G401.6 (cell line): Measurements from ENCODE around the gene KDM4C.

Experiments used
- FAIRE-seq: peaks from 2 replicates; lab custom pipeline; 2012; peaks lifted over from hg19 to GRCh38; lab: Jason Lieb, UNC

The KDM4C gene

DNA sequence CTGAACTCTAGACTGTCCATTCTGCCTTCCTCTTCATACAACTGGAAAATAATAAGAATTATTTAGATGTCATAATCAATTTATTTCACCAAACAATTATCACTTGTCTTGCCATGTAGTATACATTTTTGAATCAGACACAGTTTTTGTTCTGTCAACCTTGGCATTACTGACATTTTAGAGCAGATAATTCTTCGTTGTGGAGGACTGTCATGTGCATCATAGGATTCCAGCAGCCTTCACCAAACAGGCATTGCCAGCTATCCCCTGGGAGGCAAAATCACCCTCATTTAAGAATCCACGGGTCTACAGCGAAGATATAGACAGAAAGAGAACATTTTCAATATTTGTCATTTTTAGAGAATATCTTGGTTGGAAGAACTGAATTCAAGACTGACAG lies 293.9 kb downstream of the KDM4C start:
- no peak for FAIRE-seq

DNA sequence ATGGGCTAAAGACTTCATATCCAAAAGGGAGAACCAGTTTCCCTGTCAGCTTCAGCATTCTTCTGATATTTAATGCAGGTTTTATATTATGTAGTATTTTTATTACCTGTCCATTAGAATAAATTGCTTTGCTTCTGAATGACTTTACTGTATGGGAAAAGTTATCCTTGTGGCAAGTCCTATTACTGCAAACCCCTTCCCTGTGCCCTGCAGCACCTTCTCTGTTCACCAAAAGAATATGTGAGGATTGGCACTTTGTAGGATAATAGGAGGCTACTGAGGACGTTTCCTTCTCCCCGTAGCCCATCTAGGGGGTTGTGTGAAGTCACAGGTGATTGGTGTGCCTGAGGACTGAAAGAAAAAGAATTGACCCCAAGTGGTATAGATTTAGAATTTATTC lies 296.1 kb downstream of the KDM4C start:
- FAIRE-seq = no peak

DNA sequence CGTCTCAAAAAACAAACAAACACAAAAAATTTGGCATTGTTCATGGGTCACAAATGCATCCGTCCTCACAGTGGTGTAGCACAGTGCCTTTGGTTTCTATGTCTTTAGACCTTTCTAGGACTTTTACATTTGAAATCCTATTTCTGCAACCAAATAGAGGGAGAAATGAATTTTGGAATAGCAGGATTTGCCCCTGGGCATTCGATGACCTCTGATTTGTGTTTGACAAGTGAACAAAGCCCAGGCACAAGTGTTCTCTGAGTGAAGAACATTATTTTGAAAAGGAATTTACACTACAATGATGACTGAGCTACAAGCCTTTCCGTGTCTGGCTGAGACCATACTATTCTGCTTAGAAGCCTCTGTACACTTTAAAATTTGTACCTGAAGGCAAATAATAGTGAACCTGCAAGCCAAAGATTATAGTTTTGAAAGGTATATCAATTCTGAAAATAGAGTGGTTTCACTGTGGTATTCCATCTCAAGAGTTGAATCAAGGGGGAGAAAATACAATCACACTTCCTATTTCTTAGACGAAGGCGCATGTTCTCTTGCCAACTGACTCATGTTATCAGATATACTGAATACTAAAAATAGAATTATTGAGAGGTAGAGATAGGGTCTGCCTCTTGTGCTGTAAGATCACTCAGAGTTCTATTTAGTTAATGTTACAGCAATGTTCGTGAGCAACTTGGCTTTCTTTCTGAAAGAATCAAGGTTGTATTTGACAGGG lies 297.6 kb downstream of the KDM4C start:
- no peak for FAIRE-seq

DNA sequence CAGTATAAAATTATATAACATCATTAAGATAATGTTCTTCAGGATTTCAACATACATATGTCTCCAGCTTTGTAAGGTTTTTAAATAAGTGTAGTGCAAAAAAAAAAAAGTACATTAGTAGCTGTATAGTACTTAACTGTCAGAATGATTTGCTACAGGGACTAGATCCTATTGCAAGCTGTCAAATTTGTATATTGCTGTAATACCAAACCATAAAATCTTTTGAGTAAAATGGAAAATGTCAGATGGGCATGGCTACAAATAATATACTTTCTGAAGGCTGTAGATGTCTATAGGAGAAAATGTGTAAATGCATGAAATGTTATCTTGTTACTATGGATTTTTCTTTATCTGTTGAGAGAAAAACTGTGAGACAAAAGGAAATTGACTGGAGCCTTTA lies 298.5 kb downstream of the KDM4C start:
- no peak for FAIRE-seq

DNA sequence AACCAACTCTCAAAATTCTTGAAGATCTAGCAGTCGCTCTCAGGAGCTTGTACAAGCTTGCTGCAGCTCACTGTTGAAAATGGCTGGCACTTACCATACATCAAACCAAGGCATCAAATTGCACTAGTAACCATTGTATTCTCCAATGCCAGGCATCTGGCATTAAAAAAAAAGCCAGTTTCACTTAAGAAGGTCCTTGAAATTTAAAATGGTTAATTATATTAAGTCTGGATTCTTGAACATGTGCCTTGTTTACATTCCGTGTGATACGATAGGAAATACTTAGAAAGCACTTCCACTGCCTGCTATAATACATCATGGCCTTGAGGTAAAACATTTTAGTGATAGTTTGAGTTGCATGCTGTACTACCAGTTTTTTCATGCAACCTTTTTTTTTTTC lies 300.7 kb downstream of the KDM4C start:
- no peak for FAIRE-seq

DNA sequence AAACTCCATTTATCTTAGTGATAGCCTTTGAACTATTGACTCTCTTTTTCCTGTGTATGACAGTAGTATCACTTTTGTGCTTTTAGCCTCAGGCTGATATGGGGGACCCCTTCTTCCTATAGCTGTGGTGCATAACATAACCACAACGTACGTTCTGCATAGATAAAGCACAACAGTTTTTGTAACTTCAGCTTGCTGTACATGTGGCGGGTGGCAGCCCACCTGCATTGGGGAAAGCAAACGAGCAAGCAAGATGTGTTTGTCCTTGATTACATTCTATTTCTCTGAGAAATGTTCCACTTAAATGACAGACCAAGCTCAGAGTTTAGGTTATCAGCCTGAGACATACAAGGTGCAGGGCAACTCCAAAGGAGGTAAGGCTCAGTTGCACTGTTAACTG lies 309.4 kb downstream of the KDM4C start:
- FAIRE-seq = no peak

DNA sequence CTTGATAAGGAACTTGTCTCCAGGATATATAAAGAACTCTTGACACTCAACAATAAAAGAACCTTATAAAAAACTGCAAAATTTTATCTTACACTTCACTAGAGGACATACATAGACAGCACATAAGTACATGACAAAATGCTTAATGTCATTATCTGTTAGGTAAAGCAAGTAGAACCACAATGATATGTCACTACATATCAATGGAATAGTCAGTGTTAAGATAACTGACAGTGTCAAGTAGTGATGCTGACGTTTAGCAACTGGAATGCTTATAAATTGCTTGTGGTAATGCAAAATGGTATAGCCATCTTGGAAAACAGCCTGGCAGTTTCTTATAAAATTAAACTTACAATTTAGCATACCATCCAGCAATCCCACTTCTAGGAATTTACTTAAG lies 314.1 kb downstream of the KDM4C start:
- no peak for FAIRE-seq

DNA sequence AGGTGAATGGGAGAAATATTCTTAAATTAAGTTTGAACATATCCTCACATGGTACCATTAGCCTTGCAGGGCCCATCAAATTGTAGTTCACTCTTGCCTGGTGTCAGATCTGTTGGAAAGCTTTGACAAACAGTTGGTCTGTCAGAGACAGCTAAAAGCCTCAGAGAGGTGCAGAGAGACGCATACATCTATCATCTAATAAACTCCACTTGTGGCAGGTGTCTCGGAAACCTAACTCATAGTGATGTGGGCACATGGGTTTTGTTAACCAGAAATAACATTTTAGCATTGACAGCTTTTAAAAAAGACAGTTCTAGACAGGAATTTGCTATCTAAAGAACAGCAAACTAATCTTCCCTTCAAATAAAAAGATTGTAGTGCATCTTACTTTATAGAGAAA lies 315.9 kb downstream of the KDM4C start:
- no peak for FAIRE-seq

DNA sequence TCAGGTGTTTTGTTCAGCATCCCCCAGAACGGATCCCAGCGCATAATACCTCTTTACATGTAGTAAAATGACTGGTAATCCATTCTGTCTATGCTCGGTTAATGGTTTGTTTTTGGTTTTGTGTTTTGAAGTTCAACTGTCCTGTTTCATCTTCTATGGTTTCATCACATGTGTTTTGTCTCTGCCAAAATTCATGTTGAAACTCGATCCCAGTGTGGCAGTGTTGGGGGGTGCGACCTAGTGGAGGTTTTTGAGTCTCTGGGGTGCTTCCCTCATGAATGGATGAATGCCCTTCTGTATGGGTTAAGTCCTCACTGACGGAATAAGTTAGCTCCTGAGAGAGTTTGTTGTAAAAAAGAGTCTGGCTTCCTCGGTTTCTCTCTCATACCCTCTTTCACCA lies 317.4 kb downstream of the KDM4C start:
- no peak for FAIRE-seq

DNA sequence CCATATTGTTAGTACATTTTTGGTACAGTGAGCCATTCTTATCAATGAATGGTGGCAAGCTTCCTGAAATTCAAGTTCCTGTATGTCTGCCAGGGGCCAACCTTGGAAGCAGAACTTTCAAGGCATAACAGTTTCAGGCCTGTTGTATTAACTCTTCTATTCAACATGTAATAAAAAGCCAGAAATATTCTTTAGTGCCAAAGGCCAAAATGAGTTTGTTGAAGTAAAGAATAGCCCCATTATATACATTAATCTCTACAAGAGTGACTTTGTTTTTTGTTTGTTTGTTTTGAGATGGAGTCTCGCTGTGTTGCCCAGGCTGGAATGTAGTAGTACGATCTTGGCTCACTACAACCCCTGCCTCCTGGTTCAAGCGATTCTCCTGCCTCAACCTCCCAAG lies 321.3 kb downstream of the KDM4C start:
- FAIRE-seq = no peak

DNA sequence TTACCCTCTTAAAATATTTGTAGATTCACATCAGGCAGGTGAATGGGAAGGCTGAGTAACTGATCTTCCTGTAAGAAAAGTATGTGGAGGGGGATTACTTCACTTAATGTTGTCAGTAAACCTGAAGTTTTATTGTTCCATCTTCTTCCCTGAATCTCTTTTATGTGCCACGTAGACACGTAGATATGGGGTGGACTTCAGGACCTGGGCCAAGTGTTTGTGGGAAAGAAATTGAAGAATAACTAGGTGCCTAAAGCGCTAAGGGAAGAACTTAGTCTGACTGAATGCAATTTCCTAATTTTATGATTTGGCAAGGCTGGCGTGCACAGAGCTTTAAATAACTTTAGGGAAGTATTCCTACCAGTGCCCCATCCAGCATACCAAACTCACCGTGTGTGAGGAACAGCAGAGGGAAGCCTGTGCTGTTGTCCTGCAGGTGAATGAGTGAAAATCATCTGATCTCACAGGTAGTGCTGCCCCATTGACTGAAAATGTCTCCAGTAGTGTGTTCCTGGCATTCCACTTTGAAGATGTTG lies 323.4 kb downstream of the KDM4C start:
- FAIRE-seq = no peak

DNA sequence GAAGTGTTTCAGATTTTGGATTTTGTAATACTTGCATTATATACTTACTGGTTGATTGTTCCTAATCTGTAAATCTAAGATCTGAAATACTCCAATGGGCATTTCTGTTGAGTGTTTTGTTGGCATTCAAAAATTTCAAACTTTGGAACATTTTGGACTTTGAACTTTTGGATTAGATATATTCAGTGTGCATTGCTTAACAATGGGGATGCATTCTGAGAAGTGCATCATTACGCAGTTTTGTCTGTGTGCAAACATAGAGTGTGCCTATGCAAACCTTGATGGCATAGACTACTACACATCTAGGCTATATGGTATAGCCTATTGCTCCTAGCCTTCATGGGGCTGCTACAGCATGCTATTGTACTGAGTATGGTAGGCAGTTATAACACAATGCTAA lies 325.4 kb downstream of the KDM4C start:
- FAIRE-seq = no peak

DNA sequence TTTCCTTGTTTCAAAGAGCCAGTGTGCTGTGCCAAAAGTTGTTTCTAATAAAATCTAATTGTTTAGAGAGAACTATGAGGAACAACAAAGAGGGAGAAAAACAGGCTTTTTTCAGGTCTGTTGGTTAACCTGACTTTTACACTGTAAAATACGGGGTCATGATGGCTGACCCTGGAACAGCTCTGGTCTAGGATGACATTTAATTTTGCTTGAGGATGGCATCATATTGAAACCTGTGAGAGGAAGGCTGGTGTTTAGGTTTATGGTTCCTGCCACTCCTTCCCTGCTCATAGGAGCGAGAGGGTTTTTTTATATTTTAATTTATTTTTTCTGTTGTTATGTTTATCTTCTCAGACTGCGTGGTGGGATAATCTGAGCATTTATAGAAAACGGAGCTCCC lies 327.6 kb downstream of the KDM4C start:
- no peak for FAIRE-seq

DNA sequence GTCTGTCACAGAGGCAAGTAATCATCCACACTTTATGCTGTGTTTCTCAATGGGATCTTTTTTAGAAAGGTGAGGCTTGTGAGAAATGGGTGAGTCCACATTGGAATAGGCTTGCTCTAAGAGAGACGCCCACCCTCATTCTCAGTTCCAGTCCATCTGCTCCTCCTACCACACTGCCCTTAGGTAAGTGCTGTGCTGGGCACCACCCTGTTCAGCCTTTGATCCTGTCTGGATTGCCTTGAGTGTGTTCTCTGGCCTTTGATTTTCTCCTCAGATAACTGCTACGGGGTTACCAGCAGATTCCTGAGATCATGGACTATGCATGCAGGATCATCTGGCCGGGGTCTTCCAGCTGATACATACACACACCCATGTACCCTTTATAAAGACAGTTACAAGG lies 328.6 kb downstream of the KDM4C start:
- FAIRE-seq = no peak

DNA sequence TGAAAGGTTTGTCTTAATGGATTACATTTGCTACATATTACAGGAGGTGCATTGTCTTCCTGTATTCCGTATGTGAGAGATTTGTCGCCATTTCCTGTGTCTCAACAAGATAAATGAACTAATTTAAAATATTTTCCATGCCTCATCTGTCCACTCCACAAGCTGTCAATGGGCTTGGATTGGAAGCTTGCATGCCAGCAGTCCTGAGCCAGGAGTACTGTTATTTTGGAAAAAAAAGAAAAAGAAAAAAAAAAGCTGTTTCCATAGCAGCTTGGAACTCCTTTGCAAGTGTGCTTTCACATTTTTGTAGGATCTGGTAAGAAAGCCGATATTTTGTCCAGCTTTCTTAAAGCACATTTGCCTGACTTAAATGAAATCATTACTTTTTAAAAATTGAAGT lies 330.8 kb downstream of the KDM4C start:
- no peak for FAIRE-seq

DNA sequence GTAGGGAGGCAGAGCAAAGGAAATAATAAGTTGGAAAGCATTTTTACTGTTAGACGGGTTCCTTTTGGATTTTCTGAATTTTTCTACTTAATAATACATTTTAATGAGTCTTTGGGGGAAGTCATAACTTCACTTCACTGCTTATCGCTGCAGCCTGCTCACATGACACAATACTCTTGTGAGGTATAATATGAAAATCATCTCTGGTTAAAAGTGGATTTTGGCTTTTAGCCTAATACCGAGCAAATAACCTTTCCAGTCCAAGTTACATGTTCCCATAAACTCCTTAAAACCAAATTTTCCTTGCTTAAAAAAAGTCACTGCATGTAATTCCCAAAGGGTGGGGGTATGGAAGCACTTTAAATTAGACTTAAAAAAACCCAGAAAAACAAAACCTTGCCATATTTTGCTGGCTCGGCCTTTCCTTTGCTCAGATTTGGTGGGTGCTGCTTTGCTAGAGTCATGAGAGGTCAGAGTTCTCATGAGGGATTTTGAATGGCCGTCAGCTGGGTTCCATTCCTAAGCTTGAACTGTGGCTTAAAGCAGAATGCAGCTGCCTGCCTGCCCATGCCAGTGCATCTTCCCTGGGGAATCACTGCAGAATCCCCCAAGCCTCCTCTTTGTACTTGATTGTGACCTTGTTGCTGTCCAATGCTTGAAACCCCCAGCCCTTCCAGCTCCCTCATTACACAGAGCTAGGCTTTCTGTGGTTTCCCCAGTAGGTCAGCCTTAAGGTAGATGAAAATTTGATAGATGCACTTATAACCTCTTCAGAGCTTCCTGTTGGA lies 331.8 kb downstream of the KDM4C start:
- FAIRE-seq = no peak

DNA sequence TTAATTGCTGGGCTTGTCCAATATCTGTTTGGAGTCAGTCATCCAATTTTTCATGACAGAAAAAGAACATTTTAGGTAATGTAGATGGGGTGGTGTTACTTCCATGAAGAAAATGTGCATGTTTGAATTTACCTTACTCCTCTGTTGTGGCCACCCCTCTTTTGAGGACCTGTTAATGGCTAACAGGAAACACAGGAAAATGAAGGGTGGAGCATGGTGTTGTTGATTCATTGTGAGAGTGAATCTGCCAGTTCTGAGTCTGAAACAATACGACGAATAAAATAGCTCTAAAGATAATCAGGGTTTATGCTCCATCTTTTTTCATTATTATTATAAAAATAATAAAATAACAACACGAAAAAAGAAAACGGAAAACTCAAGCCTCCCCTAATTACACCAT lies 335.3 kb downstream of the KDM4C start:
- no peak for FAIRE-seq

DNA sequence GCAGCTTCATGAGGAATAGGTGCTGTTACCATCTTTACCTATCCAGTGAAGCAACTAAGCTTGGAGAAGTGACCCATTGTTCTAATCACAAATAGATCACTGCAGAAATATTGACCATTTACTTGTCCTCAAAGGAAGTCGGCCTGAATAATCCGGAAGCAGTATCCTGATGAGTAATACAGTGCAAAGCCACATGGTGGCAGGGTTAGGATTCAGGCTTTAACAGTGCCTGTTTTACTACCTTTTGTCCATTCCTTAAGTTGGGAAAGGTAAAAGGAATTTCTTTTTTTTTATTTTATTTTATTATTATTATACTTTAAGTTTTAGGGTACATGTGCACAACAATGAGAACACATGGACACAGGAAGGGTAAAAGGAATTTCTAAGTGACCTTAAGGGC lies 336.3 kb downstream of the KDM4C start:
- FAIRE-seq = peak; percentile 45

DNA sequence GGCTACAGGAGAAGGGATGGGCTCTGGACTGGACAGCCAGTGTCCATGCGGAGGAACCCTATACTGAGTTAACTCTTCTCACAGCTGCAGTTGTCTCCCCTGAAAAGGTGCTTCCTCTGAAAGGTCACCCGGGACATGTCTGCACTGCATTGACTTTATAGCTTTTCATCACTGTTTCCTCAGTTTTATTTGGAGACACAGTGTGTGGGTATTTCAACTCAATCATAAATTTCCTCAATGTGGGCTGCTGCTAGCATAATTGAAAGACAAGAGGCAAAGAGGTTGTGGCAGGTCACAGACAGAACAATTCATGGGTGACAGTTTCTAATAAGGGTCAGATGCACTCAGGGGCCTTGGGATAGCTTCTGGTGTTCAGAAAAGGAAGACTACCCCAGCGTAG lies 336.8 kb downstream of the KDM4C start:
- FAIRE-seq = no peak

DNA sequence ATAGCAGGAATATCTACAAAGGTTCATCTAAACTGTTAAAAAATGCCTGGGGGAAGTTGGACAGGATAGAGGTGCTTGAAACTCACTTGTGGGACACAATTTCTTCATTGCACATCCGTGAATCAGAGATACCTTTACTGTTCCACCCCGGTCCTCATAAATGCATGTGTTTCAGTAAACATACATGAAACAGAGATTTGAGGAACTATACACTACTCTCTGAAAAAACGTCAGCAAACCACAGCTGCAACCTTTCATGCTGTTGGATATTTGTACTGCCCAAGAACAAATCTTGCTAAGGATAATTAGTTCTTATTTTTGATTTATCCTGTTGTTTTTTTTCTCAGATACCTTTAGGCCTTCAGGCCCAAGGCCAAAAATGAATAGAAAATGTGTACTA lies 337.3 kb downstream of the KDM4C start:
- no peak for FAIRE-seq

DNA sequence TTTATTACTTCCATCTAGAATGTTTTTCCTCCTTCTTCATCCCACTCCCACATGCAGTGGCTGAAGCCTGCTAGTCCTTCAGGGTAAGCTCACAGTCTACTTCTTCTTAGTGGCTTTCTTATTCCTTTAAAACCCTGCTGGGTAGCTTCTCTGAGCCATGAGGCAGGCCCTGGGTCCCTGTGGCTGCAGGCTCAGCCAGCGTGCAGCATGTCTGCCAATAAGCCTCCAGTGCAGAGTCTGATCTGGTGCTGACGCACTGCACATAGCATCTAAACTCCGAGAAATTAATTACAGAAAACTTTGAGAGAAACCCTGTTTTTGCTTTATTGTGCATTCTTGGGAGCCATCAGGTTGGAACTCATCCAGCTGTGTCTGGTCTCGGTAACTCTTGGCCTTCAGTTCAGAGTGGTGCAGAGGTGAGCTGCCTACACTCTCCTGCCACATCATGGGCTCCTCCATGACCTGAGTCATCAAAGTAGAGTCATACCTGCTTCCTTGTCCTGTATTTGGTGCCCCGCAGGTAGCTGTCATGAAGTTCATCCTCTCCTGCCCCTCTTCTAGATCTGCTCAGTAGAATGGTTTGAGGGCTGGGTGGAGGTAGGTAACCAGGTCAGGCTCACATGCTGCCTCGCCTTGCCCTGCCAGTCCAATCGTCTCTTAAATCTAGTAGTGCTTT lies 339.4 kb downstream of the KDM4C start:
- no peak for FAIRE-seq

DNA sequence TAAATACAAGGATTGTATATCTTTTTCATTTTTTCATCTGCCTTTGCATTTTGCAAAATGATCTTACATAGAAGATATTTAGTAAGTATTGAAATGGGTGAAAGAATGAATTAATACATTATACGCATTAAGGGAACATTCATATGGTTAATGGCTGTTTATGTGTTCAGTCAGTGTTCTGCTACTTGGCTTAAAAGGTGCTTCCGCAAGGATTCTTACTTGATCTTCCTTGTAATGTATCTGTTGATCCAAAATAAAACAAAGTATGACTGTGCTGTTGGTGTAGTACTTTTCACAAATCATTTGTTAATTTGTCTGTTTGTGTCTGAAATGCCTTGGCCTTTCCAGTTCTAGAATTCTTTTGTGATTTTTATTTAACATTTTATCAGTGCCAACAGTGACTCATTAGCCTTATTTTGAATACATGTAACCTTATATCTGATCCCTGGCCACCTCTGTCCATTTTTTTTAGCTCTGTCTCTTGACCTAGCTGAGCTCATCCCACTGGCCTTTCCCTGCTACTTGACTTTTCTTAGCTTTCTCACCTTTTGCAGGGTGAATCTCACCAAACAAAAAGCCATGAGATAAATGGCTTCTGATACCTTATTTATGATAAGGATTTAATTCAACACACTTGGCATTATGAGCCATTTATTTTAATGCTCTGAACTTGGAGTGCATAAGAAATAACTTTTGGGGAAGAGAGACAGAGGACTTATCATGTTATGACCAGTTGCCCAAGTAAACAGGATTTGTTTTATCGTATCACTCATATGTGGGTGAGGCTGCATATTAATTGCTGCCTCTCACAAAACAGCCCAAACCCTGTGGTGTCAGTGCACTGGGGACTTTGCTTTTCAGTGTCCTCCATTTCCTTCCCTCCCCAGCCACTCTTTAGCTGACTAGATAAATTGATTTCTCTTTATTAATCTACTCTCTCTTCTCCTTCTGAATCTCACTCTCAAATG lies 340.3 kb downstream of the KDM4C start:
- FAIRE-seq = no peak
